Activated CD4-positive, alpha-beta T cell treated with anti-CD3 and anti-CD28 coated beads for 4 hours (primary cell): ENCODE data around the gene TSPAN13.
A peak's percentile ranks its signal among the peaks of the same experiment; 100 is the strongest.

Experiments used
- DNase-seq, 2 donors: peaks; one replicate each; pipeline ENCODE4 v3.0.0-alpha.2; 2020

TSPAN13 gene

DNA sequence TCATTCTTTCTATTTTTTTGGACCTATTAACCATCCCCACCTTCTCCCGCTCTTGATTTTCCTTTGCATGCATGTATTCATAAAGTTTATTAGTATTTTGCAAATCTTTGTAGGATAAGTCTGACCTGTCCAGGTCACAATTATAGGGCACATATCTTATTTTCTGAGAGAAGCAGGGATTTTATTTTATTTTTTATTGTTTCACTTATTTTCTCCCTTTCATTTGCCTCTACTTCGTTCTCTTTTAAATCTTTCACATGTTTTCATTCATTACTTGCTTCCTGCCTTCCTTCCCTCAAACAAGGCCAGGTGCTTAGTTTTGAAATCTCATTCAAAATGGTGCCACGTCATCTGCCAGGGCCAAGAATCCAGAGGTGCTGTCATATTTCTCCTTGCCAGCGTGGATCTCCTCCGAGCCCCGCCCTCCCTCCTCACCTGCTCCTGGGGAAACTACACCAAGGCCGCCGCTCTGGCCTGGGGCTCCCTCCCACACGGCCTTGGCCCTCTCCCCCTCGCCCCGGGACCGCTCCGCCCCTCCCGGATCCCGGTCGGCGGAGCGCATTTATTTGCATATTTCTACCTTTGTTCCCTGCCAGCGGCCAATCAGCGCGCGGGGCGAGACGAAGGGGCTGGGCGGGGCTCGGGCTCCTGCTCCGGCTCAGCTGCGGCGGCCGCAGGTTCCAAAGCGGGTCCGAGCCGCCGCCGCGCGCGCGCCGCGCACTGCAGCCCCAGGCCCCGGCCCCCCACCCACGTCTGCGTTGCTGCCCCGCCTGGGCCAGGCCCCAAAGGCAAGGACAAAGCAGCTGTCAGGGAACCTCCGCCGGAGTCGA lies at the start of gene TSPAN13:
Gene TSPAN13 (plus strand): TSS at position 654 of the 830 bp plus-strand sequence. CDS start 213 bp downstream, outside the sequence.
- peak; percentile 21 to 33 for DNase-seq

DNA sequence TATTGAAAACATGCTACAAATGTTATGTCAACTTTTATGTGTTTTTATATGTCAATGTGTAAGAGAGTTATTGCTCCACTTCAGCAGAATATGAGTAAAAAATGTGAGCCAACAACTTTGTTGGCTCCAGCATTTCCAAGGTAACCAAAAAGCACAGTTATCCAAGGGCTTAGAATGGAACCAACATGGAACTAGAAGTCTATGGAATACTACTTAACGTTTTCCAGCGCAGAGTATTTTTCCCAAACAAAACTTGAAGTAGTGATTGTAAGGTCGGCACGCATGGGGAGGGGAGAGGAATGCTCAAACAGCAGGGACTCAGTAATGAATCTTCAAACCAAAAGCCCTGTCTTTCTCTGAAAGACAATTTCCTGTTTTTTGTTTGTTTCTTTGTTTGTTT lies 45.0 kb upstream of the TSPAN13 start:
- no peak for DNase-seq

DNA sequence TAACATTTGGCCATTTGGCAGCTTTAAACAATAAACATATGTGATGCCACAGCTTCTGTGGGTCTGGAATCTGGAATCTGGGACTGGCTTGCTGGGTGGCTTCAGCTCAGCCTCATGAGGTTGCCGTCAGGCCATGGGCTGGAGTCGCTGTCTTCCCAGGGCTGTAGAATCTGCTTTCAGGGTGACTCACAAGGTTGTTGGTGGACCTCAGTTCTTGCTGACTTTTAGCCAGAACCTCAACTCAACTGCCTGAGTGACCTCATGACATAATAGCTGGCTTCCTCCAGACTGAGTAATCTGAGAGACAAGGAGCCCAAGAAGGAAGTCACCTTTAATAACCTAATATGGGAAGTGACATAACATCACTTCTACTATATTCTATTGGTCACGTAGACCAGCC lies 44.6 kb upstream of the TSPAN13 start:
- no peak for DNase-seq

DNA sequence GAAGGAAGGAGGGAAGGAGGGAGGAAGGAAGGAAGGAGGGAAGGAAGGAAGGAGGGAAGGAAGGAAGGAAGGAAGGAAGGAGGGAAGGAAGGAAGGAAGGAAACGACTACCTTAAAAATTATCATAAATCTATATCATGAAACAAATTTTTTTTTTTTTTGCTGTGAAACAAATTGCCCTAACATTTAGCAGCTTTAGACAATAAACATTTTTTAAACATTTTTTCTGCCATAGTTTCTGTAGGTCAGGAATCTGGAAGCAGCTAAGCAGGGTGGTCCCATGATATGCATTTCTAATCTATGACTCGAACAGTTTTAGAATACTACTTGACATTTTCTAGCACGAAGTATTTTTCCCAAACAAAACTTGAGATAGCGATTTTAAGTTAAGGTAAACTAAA lies 42.9 kb upstream of the TSPAN13 start:
- DNase-seq, result no peak

DNA sequence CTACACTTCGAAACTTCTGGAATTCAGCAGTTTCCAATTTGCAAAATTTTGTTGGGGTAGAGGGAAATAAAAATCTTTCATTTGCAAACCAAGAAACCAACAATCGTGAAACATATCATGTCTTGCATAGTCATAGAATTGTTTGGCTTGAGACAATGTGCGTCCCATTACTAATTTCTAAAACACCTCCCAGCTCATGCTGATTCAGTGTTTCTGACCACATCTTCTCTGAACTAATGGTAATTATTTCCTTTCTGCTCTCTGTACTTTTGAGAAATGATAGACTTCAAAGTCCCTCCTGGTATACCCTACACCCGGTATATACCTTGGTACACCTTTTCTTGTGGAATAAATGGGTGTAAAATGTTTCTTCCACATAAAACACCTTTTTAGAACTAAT lies 41.8 kb upstream of the TSPAN13 start:
- no peak for DNase-seq

DNA sequence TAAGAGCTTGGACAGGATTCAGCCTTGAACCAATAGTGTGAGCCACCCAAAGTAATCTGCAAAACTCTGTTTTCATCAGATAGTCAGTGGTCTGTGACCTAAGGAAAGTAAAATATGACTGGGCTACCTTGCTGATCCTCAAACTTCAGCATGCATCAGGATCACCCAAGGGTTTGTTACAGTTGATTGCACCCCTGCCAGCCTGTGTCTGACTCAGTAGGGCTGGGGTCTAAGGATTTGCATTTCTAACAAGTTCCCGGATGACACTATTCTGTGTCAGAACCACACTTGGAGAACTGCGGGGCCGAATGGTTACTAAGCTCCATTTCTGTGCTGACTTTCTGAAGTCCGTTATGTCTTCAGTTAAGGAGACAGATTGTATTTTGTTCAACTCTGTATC lies 40.6 kb upstream of the TSPAN13 start:
- DNase-seq, result no peak

DNA sequence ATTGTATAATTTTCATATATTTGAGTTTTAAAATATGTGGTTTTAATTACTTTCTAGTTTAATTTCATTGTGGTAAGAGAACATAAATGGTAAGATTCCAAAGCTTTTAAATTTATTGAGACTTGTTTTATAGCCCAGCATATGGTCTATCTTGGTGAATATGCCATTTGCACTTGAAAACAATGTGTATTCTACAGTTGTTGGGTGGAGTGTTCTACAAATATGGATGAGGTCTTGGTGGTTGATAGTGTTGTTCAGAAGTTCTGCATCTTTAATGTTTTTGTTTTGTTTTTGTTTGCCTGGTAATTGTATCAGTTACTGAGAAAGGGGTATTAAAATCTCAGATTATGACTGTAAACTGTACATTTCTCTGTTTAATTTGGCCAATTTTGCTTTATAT lies 37.6 kb upstream of the TSPAN13 start:
- DNase-seq, result no peak

DNA sequence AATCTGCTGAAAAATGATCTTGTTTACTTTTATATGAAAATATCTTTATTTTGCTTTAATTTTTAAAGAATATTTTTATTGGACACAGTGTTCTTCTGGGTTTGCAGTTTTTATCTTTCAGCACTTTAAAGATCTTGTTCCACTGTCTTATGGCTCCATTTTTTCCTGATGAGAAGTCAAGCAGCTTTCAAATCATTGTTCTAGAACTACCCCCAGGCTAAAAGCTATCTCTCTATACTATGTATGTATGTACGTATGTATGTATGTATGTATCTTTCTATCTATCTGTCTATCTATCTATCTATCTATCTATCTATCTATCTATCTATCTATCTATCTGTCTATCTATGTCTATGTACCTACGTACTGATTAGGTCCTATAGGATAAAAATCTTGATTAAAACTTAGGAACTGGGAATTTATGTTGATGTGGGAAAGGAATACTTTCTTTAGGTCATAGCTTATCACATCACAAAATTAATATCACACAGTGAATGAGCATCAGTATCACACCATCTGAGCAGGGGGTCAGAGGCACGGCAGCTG lies 35.4 kb upstream of the TSPAN13 start:
- no peak for DNase-seq

DNA sequence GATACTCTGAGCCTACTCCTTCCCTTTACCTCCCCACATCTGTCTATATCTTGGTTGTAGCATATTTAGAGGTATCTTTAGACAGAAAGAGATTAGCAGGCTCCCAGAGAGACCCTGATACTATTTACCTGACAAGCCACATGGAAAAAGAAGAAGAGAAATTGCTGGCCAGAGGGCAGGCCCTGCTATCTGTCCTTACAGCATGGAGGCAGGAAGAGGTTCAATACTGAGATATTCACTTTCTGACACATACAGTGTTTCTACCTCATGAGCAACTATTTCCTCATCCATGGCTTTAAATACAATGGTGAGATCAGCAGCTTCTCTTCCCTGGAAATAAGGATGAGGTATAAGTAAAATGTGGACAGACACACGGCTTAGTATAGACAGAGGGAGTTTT lies 33.9 kb upstream of the TSPAN13 start:
- DNase-seq, result no peak

DNA sequence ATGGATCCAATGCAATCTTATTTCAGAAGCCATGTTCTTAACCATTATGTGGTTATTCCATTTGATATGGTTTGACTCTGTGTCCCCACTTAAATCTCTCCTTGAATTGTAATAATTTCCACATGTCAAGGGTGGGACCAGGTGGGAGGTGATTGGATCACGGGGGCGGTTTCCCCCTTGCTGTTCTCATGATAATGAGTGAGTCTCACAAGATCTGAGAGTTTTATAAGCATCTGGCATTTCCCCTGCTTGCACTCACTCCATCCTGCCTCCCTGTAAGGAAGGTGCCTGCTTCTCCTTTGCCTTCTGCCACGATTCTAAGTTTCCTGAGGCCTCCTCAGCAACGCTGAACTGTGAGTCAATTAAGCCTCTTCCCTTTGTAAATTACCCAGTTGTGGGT lies 32.0 kb upstream of the TSPAN13 start:
- no peak for DNase-seq

DNA sequence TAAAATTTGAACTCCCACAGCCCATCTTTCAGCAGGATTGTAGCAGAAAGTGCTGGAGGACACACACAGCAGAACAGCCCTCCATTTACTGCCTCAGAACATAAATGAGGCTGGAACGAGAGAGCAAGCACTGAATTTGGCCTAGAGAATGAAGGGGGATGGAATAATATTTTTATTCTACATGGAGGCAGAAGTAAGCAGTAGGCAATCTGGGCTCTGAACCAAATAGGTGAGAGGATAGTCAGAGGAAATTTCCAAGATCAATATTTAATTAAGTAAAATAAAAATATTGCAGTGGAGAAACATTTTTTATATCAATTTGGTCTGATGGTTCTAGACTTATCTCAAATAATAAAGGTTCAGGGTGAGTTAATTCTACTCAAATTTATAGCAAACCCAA lies 29.2 kb upstream of the TSPAN13 start:
- DNase-seq, result no peak

DNA sequence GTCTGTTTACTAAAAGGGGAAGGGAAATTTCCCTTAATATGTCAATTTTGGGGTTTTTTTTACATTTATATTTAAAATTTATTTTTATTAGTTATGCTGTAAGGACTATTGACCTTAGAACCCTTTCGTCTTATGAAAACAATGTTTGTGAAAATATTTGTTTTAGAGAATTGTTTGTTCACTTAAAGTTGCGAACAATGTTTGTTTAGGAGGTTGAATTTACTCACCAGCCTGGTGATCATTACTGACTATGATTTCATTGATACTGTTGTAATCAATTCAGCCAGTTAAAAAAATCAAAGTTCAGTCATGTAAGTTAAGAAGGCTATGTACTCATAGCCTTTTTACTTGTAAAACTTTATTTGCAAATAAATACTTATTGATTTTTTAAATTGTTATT lies 27.4 kb upstream of the TSPAN13 start:
- no peak for DNase-seq

DNA sequence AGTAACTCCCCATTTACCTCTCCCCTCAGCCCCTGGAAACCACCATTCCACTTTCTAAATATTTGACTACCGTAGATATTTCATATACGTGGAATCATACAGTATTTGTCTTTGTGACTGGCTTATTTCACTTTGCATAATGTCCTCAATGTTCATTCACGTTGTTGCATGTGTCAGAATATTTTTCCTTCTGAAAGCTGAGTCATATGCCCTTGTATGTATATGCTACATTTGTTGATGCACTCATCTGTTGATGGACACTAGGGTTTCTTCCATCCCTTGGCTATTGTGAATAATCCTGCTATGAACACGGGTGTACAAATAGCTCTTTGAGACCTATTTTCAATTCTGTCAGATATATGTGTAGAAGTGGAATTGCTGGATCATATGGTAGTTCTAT lies 25.8 kb upstream of the TSPAN13 start:
- DNase-seq, result no peak

DNA sequence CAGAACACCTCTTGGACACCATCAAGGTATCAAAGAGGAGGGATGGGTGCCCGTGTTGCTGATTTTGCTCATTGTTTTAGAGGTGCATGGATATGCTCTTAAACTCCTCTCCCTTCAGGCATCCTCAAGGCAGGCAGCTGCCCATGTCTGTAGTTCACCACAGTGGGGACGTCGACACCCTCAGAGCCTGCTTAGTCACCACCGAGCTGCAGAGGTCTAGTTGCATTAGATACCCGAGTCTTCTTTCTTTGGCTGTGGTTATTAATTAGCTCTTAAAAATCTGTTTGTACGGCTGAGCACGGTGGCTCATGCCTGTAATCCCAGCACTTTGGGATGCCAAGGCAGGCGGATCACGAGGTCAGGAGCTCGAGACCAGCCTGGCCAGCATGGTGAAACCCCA lies 24.7 kb upstream of the TSPAN13 start:
- no peak for DNase-seq

DNA sequence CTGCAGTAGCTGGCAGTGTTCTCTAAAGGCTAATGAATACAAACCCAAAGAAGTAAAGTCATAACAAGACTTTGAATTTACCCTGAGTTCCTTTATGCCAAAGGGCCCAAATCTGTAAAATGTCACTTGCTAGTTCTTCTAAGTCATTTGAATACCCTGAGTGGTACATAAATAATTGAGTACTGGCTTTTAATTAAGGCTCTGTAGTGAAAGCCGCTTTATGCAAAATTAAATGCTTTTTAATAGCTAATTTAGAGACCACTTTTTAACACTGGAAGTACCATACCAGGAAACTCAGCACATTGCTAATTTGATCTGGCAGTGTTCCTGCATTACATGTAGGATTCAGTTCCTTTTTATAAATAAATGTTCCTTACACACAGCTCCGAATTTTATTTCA lies 24.0 kb upstream of the TSPAN13 start:
- DNase-seq, result no peak

DNA sequence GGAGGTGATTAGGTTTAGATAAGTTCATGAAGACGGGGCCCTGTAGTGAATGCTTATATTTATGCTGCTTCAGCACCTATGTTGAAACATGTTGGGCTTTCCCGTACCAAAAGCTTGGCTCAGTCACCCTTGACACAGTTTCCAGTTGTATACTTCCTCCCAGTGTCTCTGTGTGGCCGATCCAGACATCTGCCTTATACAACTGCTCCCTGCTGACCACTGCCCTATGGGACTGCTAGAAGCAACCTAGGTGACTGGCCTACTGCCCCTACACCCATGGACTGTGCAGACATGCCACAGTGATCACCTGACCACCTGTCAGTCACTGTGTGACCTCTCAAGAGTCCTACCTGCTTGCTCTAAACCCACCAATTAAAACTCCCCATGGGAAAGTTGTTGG lies 22.6 kb upstream of the TSPAN13 start:
- no peak for DNase-seq

DNA sequence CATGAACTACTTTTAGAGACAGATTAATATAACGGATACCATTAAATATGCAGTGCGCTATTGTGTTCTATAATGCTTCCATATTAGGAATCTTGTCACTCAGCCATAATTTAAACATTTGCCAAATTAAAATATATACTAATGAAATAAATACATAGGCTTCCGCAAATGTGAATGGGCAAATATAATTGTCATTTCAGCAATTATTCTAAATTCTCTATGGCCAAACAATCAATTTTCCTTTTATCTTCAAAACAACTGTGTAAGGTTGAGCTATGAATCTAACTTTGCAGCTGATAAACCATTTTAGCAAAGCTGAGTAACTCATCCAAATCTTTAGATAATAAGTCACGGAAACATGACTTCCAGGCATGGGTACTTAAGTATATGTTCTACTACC lies 20.7 kb upstream of the TSPAN13 start:
- DNase-seq, result no peak

DNA sequence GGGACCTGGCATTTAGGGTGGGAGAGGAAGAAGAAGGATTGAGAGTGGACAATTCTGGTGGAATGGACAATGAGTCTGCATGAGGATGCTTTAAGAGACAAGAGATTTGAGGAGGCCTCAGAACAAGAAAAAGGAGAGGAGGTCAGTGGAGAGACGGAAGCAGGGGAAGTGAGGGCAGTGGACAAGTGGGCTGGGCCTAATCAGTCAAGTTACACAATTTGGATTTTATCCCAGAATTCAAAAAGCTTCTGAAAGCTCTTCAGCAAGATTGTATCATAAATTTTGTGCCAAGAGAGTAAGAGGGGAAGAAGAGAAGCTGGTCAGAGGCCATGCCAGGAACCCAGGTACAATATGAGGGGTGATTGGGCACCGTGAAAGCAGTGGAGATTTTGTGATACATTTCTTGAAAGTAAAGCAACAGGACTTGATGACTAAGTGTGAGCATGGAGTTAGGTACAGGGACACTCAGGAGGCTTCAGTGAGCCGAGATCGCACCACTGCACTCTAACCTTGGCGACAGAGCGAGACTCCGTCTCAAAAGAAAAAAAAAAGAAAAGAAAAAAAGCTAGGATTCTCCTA lies 19.3 kb upstream of the TSPAN13 start:
- no peak for DNase-seq

DNA sequence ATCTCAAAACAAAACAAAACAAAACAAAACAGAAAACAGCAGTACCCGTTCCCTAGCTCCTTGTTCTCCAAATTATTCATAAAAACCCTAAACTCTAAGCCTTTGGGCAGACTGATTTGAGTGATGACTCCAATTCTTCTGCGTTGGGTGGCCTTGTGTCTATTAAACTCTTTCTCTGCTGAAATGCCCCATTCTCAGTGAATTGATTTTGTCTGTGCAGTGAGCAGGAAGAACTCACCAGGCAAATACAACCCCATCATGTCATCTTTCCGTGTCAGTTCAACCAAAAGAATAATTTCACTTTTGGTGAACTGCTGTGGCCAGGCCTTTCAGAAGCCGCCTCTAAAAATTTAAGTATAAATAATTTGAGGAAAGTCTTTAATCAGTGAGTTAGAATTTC lies 18.5 kb upstream of the TSPAN13 start:
- DNase-seq, result no peak

DNA sequence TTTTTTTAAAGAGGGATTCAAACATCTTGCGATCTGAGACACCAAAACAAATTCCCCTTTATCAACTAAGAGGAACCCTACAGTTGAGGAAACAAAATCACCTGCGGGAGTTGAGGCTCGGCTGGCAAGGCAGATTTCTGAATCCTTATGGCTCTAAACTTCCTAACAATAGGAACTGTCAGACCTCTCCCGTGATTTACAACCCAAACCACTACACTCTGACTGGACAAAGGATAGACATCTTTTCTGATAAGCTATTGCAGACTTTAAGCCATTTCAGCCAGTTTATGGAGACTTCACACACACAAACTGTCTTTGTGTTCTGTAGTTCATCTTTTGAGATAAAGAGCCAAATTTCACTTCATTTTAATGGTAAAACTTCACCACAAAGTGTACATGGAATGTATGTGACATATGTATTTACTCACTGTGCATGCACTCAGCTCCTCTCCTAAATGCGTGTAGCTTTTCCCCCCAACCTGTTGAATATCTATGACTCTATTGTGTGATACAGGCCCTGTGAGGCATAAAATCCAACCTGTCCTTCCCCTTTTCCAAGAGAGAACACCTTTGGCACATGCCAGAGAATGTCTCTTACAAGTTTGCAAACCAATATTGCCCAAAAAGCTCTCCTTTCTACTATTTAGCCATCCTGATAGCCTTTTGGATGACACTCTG lies 15.4 kb upstream of the TSPAN13 start:
- DNase-seq, result no peak

DNA sequence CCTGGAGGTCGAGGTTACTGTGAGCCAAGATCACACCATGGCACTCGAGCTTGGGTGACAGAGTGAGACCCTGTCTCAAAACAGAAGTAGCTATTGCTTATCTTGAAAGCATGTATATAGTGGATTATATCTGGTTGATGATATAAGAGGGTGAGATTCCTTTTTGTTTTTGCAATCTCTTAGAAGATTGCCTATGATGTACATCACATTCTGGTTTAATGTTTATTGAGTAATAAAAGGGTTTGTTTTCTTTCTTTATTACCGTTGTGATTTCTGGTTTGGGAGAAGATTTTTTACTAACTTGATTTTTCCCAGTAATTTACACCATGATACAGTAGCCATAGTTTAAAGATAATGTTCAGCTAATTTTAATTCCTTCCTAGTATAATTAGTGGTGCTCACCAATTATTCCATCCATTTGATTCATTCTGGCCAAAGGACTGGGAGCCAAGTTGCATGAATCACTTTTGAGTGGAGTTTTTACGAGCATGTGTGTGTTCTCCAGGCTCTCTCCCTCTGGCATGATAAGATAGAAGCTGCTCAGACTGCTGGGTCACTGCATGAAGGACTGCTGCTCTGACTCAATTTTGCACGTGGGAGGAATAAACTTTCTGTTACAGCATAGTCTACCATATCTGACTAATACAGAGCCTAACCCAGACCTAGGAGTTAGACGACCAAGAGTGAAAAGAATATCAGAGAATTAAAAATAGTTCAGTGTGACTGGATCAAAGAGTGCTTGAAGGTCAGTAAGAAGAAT lies 13.5 kb upstream of the TSPAN13 start:
- DNase-seq, result no peak

DNA sequence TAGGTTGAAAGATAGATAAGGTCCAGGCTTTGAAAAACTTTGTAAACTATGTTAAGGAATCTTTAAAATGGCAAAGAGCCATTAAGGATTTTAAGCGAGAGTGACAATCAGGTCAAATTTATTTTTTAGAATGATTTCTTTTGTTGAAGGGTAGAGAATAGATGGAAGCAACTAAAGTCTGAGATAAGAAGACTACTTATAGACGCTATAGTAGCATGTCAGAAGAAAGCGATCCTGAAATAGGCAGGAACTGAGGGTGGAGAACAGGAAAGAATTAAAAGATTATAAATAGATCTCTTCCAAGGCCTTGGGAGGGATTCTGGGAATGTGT lies 13.0 kb upstream of the TSPAN13 start:
- no peak for DNase-seq

DNA sequence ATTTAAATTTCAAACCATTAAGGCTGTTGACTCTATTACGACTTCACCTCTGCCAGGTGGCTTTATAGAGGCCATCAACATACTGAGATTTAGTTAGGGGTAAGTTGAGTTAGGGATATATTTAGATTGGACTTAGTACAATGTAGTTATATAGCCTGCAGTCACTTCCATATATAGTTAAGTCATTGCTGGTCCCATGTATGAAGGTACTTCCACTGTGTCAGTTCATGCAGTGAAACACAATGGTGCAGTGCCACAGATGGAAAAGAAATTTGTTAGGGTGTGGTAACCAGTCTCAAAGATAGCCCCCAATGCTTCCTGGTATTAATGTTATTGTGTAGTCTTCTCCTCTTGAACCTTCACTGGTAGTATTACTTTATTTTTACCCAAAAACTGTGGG lies 12.6 kb upstream of the TSPAN13 start:
- no peak for DNase-seq
